NCI-H2227 (cell line): ENCODE results near the gene NFIA.
A peak's percentile ranks its signal among the peaks of the same experiment; 100 is the strongest.

Source experiments
- DNase-seq: peaks from one replicate; lab custom pipeline; 2025; ENCODE audit not compliant: unreplicated experiment; lab: John Stamatoyannopoulos, UW

Gene NFIA

DNA sequence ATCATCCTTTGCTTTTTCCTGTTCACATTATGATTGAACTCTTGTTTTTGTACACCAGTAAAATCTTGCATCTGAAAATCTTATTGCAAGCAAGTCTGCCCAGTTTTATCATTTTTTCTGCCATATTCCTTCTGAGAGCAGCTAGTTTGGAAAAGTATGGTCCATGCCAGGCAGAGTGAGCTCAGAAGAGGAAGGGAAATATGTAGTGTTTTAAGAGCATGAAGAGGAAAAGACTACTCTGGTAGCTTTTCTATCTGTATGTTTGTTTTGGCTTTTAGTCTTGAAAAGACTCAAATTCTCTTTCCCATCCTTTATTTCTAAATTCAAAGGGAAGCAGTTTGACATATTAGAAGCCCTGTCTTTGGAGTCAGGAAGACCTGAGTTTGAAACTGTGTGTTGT is 125.8 kb downstream of the NFIA start:
- DNase-seq: no peak

DNA sequence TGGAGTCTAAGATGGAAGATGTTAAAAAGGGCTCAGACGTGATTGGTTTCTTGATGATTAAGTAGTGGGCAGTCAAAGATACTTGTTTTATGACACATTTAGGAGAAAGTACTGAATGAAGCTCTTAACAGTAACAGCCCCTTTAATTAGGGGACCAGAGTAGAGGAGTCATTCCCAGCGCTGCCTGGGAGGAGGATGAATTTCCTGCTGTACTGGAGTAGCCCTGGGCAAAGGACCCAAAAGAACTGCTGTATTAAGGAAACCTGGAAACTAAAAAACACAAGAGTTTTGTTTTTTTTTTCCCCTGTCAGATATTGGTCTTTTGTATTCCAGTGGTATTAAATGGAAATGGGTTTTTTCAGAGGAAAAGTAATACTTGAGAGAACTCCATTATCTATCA is 126.5 kb downstream of the NFIA start:
- no peak for DNase-seq

DNA sequence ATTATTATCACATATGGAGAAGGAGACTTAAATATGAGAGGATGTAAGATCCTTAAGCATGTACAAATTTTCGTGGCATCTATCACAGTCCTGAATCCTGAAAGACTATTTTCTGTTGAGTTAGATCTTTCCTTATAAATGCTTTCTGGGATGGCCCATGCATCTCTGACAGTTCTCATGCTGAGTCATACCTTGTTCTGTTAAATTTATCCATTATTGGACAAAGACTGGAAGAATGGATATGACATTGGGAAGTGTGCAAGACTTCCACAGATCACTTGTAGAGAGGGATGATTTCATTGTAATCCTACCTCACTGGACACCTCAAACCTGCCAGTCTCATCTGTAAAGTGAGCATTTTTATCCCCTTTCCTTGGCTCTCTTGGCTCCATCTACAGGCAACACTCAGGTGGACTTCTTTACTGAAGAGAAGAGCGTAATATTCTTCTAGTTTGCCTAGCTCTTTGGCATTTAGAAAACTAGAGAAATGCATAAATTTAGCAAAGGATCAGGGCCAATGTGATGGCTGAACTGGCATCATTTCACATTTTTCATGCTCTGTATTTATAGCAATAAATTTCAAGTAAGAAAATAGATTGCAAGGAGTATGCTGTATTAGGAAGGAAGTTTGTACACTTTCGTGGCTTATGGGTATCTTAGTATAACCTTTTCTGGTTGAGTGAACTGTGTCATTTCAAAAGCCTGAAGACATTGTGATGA is 128.2 kb downstream of the NFIA start:
- no peak for DNase-seq

DNA sequence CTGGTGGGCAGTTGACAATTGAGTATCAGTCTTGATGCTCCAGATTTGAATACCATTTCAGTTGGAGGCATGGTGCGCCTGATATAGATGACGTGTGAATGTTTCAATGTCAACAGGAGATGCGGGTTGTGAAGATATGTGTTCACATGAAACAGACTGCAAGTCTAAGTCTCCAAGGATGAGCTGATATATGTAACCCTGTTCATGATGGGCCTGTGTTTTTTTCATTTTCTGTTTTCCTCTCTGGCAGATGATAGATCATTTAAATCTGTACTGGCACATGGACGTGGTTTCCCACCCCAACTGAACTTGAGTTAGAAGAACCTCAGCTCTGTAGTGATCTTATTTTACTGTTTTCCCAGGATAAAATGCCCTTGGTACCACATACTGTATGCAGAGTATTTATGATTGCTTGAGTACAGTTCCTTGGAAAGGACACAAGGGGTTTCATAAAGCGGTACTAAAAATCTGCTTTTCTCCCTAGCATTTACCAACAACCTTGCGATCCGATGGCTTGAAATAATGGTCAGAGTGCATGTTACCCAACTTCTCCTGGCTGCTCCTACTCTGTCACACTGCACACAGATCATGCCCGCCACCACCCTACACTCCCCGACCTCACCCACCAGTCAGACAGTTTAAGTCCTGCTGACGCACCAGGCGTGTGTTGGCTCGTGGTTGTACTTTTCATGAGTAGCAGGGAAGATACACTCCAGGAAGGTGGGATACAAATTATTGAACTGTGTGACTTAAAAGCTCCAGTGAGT is 131.1 kb downstream of the NFIA start:
- DNase-seq: no peak

DNA sequence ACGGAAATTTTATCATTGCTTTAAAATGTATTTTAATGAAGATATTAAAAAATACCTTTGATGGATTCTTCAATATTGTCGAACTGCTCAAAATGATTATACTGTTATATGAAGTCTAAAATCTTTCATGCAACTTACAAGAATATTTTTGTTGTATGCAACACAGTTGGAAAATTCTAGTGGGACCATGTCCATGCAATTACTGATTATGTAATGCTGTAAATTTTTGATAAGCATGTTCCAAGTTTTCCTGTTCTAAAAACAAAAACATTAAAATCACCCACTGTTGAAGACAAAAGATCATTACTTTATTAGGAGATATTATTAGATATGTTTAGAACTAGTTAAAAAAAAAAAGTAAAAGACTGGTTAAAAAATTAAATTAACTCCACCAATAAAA is 132.8 kb downstream of the NFIA start:
- no peak for DNase-seq

DNA sequence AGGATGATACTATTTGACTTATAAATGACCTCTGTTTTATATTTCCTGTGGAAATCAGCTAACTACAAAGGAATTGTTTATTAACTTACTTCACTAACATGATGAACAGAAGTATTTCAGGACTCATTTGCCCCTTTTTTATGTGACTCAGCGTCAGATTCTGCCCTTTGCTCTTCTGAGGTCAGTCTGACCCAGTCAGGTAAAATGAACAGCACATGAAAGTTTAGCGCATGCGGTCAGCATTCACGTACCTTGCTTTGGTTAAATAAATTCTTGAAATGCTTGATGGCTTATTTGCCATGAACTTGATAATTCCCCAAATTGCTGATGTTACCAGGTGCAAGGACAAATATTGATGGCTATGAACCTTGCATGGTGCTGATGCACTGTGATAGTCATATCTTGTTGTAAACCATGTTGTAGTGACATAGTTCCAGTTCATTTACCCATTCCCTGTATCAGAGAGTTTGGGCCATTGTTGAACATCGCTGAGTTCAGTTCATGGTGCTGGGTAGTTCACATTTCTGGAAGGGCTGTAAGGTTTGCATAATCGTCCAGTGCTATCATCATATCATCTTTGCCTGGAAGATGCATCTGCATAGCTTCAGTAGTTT is 133.4 kb downstream of the NFIA start:
- DNase-seq: no peak

DNA sequence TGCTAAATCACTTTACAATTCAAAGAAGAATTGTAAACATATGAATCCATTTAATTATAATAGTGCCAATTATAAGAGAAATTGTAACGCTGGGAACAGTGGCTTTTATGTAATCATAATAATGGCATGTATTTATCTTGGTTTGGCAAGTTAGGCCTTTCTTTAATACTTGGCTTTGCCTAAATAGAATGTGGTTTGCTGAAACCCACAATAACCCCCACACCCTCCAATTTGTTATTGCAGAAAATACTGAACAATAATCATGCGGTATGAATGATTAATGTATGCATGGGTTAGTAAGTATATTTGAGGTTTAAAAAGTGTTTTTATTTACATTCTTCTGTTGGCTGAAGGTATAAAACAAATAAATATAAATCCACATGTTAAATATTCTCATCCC is 138.2 kb downstream of the NFIA start:
- DNase-seq: no peak

DNA sequence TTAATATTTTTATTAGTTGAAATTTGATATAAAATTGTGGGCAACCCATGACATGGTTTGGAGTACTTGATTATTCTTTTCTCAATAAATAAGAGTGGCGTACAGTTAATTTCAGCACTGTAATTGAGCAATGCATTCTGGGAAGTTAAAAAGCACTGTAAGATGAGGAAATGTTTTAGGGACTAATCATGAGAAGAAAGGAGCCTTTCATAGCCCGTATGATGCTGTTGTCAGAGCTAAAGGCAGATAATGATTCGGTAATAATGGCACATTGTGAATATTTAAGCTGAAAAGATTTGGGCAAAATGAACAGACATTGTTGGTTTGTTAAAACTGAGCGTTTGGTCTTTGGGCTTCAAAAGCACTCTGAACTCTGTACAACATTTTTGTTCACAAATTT is 139.3 kb downstream of the NFIA start:
- no peak for DNase-seq

DNA sequence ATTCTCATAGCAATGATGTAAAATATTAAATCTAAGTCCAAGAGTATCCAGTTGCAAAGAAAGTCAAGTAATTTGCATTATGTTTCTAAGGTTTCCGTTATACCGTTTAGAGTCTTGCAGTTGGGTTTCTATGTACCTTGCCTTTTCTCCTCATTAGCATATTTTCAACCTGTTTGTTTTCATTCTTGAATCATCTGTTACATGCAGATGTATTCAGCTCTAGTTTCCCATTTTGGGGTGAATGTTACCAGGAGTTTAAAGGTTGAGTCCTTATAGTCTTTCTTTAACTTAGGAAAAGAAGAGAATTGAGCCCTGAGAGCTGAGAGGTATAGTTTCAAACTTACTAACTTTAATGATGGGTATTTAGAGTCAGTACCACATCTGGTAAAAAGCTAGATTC is 139.9 kb downstream of the NFIA start:
- no peak for DNase-seq

DNA sequence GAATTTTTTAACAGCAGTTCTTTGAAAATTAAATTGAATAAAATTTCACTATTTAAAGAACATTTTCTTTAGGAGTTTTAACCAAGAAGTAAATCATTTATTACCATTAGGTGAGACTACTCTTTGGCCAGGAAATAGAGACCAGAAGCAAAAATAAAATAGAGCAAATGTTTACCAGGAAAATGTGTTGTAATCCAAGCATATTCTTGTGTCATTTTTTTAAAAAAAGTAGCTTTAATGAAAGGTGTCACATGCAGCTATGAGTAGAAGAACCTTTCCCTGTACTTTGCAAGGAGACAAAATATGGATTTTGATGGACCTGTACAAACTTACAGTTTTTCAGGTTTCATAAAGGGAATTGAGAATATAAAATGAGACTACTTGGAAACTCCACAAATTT is 140.8 kb downstream of the NFIA start:
- DNase-seq: no peak

DNA sequence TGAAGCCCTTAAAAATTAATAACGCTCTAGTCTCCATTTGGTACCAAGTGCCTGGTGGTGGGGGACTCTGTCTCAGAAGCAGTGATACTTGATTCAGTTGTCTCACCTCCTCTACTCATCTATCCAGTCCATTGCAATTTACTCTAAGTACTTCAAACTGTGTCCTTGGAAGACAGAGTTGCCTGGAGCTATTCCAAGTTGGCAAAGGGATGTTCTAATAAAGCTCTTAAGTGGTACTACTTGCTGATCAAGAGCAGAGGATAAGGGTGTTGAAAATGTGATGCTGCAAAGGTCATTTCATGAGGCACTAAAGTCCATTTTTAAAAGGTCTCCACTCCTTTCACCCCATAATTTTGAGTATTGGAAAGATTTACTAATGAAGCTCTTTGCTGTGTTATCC is 142.2 kb downstream of the NFIA start:
- DNase-seq: peak; percentile 47

DNA sequence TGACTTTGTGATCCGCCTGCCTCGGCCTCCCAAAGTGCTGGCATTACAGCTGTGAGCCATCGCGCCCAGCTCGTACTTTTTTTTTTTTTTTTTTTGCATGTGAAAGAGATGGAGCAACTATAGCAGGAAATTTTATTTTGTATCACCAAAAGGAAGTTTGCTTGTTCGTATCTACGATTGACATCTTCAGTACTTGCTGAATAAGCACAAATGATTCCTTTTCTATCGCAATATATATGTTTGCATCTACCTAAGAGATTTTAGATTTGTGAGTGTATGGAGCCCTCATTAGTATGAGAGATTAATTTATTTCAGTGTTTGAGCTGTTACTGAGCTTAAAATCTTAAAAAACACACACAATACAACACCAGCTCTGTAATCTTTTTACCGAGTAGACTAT is 143.1 kb downstream of the NFIA start:
- DNase-seq: no peak

DNA sequence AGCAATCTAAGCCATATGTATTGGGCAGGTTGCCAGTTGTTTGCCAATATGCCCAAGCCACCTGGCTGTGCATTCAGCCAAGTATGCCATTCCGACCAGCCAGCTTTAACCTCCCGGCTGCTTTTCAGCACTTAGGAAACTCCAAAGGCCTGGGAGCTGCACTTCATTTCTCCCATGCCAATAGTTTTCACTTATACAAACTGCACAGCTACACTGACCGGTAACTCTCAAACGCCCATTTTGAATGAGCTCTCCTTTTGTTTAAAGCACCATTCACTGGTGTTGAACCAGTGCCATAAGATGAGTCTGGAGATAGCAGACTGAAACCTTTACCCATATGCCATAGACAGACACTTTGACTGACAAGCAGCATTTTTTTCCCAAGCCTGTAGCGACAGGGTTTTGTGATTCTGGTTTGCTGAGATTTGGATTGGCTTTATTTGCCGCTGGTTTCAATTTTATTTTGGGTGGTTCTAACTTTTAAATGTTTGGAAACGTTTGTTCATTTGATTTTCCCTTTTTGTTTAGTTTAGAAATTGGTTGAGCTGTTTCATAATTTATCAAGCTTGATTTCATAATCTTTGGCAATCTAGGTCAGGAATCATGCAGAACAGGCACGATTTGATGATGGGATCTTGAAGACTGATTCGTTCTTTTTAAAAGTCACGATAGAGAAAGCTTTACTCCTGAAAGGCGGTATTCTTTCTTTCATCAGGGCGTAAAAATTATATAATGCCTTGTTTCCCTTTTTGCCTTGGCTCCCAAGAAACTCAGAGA is 144.6 kb downstream of the NFIA start:
- no peak for DNase-seq

DNA sequence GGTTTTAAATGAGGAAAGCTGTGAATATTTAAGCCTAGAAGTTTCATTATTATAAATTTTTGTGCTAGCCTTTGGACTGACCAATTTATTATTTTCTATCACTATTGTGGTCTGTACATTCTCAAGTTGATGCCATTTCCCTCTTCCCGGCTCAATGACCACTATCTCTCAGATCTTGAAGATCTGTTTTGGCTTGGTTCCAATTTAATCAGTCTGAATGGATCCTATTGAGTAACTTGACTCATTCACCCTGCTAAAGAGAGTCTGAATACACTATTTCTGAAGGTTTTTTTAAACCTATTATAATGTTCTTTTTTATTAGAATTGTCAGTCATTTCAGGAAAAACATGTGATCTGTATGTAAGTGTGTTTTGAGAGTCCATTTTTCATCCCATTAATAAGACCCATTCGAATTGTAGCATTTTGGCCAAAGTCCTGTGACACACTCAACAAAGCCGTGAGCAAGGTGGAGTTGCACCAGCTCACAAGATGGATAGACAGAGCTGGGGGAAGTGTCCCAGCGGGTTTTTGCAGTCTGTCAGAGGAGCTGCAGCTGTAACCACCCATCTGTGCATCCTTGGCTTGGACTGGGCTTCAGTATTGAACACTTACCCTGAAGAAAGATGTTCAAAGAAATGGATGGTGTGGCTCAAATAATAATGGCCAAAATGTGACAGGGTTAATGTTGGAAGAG is 145.6 kb downstream of the NFIA start:
- peak; percentile 20 for DNase-seq

DNA sequence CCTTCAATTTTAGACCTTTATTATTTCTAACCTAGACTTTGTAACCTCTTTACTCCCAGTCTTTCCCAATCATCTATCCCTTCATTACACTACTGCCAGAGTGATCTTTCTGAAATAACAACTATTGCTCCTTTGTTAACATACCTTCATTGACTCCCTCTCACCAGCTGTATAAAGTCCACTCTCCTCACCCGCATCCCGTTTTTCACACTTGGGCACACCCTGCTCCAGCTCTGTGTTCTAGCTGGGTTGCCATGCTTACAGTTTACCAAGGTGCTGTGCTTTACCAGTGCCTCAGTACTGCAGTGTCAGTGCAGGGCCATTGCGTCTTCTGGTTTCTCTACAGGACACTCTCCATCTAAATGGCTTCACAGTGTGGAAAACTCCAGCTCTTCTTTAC is 148.2 kb downstream of the NFIA start:
- no peak for DNase-seq

DNA sequence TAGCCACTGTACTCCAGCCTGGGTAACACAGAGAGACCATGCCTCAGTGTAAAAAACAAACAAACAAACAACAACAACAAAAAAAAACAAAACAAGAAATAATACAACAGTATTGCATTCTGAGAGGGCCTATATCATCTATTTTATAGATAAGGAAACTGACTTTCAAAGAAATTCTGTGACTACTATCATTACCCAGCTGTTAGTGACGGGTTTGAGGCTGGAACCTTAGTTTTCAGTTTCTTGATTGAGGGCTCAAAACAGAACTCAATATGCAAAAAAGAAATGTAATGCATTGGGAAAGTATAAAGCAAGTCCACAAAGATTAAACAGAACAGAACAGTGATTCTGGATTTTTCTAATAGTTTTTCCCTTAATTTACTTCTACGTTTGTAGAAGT is 149.4 kb downstream of the NFIA start:
- DNase-seq: no peak

DNA sequence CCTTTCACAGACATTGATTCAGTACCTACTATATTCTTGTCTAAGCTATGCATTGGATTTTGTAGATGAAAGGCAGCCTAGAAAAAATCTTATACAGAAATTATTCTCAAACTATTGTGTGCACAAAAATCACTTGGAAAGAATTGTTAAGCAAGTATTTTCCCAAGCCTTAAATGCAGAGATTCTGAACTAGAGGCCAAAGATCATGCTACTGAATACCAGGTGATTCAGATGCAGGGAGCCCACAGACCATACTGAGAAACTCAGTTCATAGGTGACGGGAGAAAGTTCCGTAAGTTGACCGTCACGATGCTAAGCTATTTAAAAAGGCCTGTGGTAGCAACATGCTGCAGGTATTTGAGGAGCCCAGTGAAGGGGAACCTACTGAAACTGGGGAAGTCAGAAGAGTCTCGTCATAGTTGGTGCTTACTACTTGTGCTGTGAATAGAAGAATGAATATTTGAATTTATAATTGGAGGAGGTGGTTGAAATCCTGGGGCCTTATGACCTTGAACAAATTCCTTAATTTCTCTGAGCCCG is 150.8 kb downstream of the NFIA start:
- DNase-seq: no peak

DNA sequence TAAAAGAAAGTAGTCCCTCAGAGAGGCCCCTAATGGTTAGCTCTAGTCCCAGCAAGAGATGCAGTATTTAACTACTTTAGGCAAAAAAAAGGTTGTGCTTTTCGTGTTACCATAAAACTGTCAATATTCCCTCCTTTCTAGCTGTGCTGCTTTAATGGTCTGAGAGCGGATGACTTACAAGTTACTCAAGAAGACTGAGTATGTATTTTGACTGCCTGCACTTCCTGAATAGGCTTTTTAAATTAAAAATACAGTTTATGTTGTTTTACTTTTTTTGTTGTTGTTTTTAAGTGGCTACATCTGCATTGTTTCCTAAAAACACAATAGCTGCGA is 152.2 kb downstream of the NFIA start:
- DNase-seq: no peak

DNA sequence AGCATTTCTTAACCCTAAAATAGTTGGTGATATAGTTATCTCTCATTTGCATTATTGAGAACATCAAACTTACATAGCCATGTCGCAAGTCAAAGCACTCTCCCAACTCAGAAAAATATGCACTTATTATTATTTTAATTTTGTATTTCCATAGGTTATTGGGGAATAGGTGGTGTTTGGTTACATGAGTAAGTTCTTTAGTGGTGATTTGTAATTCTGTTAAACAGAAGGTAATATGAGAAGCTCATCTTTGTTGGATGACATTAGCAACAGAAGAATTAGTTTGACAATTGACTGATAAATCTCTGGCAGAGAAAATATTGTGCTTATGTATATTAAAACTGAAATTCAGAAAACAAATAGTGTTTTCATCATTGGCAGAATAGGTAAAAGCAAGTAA is 154.8 kb downstream of the NFIA start:
- DNase-seq: no peak

DNA sequence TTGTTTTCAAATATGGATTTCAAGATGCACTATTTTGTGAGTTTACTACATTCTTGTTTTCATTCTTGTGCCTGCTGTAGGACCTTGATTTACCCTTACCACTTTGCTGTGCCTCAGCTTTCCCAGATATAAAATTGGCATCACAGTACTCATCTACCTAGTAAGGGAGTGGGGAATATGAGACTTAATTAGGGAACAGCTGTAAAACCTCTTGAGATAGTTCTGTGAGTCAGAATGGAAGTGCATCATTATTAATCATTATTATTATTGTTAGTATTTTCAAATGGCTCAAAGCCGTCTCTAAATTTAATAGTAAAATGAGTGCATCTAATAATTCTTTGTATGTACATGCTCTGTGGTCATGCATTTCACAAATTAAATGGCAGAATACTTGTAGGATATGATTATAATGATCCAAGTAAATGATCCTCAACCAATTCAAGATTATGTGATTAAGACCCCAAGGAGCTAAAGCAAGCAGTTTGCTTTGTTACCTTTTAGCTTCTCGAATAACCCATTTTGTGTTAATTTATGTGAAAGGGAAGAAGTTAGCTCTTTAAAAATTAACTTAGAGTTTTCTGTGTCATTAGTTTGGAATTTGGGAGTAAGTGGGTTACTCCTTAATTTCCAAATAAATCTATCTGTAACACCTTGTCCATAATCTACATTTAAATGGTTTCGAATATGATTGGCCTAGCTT is 155.4 kb downstream of the NFIA start:
- no peak for DNase-seq
